Hepatic stellate cell (primary cell): ENCODE data around the gene GNAO1.
A peak's percentile ranks its signal among the peaks of the same experiment; 100 is the strongest.
"Not testable (repeated sequence)": the region's sequence is repeated elsewhere in the genome, so short reads cannot be mapped to it uniquely, and the experiment has no call there.

Experiments
- DNase-seq: peaks from one replicate; pipeline ENCODE4 v3.0.0; 2011; ENCODE audit warnings: low spot score

Gene GNAO1

DNA sequence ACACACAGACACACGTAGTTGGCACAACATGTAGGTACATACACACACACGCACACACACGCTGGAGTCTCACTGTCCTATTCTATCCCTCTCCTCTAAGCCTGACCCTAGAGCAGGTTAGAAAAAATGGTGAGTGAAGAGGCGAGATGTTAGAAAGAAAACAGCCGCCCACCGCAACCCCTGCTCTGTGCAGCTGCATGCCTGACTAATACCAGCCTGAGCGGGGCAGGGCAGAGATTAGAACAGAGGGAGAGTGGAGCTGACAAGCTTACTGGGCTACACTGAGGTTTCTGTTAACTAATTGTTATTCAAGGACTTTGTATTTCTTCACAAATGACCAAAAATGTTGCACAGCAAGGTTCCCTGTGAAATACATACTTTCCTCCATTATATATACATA lies 174.3 kb downstream of the GNAO1 start:
- no peak for DNase-seq

DNA sequence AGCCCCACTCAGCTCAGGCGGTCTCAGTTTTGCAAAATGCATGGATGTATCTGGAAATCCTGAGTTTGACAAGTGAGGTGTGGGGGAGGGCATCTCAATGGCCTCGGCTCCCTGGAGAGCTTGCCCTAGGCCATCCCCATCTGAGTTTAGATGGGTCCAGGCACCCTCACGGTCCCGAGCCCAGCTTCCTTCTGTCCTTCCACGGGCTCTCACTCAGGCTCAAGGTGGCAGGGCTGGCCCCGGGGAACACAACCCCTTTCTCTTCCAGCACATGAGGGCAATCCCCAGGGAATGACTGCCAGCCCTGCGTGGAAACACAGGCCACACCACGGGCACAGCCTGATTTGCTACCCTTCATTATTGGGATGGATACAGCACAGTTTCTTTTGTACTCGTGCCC lies 175.7 kb downstream of the GNAO1 start:
- no peak for DNase-seq

DNA sequence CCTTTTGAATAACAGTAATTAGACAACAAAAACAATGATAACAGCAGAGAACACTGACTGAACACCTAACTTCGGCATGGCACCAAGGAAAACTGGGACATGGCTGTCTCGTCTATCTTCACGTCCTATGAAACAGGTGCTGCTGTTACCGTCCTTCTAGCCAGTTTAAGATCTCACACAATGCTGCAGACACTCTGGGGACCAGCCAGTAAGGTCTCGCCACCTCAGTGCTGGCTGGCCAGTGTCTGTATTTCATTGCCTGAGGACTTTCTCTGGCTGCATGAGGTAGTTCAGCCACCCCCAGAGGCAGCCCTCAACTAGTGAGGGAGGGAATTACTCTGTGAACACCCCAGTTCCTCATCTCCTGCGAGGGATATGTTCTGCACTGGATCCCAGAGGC lies 176.5 kb downstream of the GNAO1 start:
- DNase-seq: no peak

DNA sequence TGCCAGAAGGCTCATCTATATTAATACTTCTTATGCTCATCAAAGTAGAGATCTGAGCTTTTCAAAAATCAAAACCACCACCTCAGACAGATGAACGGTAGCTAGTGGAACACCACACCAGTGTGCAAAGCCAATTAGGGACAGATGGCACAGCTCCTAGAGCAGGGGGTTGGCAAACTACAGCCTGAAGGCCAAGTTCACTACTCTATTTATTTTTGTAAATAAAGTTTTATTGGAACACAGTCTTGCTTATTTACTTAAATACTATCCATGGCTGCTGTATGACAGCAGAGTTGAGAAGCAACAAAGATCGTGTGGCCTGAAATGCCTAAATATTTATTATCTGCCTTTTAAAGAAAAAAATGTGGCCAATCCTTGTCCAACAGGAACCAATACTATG lies 177.3 kb downstream of the GNAO1 start:
- DNase-seq: no peak

DNA sequence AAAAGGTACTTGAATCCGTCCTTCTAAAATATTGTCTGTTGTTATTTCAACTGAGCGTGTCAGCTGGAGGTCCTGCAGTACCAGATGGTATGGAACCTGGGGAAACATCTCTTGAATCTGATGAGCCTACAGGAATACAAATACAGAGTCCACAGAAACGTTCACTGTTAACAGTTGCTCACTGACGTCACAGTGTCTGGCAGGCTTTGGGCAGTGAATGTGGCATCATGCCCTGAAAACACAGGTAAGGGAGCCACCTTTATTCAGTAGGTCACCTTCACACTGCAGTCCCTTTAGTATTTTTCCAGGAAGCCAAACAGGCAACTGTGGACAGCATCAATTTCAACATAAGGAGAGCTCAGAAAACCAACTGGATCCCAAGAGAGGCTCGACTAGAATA lies 177.9 kb downstream of the GNAO1 start:
- no peak for DNase-seq

DNA sequence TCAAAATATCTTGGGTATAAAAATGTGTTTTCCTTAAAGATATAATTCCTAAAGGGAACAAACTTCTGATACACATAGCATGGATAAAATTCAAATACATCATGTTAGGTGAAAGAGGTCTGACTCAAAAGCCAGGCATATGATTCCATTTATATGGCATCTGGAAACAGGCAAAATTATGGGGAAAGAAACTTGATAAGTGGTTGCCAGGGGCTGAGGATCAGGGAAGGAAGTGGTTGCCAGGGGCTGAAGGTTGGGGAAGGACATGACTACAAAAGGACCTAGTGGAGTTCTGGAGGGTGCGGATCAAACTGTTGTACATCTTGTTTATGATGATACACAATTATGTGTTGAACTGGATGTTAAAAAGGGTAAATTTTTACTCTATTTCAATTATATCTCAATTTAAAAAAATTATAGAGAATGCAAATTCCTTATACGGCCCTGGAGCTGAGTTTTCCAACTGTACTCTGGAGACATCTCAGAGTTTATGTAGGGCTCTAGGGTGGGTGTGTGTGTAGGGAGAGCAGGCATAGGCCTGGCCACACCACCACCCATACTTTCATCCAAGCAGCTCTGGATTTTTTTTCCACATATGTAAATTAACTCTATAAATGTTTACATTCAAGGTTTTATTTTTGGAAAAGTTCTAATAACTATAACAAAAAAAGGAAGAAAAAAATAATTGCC lies 179.0 kb downstream of the GNAO1 start:
- no peak for DNase-seq

DNA sequence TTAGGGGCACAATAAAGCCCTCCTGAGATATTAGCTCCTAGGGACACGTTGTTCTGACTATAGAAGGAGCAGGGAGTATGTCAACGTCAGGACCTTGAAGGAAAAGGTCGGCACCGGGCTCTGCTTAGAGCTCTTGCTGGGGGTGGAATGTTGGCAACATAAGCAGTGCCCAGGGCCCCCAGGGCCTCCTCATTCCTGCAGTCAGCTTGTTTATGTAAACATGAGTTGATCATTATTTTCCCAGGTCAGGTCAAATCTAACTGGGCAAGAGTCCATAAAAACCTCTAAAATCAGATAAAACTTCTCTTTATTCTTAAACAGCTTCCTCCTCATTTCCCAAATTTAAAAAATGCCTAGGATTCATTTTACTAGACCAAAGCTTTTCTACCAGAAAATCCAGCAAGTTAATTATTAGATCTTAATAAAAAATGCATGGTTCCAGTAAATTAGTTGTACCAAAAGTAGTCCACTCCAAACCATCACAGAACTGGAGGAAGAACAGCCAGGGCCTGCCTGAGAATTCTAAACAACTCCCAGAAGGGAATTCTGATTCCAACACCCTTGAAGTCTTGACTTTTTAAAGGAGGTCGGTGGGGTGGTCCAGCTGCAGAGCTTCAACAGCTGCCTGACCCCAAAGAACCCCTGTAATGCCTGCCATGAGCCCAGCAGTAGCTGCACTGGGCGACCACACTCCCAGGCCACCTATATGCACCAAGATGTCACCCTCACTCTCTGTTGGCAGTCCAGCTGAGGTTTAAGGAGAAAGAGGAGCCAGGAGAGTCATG lies 179.8 kb downstream of the GNAO1 start:
- DNase-seq: peak; percentile 22

DNA sequence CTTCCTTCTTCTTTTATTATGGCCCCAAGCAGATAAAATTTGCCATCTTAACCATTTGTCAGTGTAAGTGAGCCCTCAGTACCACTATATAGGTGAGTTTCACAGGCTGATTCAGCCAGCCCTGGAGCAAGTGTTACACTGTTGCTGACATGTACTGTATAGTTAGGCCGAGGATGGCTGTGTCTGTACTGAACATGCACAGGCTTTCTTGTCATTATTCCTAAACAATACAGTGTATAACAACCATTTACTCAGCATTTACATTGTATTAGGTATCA lies 180.3 kb downstream of the GNAO1 start:
- no peak for DNase-seq

DNA sequence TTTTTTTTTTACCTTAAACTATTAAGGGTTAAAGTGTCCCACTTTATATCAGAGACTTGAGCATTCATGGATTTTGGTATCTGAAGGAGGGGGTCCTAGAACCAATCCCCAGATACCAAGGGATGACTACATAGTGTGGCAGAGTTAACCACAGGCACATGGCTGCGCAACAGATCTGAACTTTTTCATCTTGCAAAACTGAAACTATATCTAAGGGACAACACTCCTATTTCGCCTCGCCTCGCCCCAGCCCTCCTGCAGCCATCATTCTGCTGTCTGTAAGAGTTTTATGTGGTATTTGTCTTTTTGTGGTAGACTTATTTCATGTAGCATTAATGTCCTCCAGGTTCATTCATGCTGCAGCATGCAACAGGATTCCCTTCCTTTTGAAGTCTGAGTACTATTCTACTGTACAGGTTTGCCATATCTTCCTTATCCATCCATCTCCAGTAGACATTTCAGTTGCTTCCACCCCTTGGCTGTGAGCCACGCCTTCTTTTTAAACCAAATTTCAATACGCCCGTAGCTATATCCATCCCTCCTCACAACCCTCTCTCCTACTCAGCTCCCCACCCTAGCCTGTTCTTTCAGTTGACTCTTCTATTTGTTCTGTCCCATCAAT lies 180.8 kb downstream of the GNAO1 start:
- no peak for DNase-seq

DNA sequence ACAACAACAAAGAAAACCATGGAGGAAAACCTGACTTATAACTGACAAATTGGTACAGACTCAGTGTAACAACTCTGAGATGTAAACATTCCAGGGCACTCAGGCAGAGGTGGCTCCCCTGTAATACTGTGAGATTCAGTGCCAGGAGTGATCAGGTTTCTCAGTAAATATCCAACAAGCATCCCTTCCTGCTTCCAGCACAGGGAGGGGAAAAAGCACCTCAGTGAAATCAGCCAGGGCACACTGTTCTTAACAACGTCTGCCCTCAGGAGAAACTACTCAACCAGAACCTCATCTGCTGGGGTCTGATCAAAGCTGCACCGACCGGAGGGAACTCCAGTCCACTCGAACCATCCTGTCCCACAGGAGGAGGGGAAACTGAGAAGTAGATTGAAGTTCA lies 181.7 kb downstream of the GNAO1 start:
- DNase-seq: no peak

DNA sequence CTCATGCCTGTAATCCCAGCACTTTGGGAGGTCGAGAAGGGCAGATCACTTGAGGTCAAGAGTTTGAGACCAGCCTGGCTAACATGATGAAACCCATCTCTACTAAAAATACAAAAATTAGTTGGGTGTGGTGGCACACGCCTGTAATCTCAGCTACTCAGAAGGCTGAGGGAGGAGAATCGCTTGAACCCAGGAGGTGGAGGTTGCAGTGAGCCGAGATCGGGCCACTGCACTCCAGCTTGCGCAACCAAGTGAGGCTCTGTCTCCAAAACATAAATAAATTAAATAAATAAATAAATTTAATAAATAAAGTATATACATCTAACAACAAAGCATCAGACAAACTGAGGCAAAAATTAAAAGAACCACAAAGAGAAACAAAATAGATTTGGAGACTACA lies 184.5 kb downstream of the GNAO1 start:
- DNase-seq: not testable (repeated sequence)

DNA sequence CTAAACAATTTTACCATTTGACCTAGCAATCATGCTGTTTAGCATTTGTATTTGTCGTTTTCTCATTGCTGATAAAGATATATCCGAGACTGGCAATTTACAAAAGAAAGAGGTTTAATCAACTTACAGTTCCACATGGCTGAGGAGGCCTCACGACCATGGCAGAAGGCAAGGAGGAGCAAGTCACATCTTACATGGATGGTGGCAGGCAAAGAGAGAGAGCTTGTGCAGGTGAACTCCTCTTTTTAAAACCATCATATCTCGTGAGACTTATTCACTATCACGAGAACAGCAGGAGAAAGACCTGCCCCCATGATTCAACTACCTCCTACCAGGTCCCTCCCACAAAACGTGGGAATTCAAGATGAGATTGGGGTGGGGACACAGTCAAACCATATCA lies 187.8 kb downstream of the GNAO1 start:
- not testable (repeated sequence) for DNase-seq

DNA sequence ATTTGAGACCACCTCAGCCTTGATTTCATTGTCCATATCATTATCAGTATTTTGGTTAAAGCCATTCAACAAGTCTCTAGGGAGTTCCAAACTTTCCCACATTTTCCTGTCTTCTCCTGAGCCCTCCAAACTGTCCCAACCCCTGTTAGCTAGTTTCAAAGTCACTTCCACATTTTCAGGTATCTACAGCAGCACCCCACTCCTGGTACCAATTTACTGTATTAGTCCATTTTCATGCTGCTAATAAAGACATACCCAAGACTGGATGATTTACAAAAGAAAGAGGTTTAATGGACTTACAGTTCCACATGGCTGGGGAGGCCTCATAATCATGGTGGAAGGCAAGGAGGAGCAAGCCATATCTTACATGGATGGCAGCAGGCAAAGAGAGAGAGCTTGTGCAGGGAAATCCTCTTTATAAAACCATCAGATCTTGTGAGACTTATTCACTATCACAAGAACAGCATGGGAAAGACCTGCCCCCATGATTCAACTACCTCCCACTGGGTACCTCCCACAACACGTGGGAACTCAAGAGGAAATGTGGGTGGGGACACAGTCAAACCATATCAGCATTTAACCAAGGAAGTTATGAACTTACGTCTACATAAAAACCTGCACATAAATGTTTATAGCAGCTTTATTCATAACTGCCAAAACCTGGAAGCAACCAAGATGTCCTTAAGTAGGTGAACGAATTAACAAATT lies 189.6 kb downstream of the GNAO1 start:
- DNase-seq: not testable (repeated sequence)

DNA sequence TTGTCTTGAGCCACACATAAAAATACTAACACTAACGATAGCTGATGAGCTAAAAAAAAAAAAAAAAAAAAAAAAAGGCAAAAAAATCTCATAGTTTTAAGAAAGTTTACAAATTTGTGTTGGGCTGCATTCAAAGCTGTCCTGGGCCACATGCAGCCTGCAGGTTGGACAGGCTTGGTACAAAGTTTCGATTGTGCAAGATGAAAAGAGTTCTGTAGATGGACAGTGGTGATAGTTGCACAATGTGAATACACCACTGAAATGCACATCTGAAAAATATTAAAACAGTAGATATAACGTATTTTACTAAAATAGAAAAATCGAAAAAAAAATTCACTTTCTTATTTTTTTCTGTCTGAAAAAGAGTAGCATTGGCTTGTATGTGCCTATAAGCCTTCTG lies 191.2 kb downstream of the GNAO1 start:
- DNase-seq: no peak

DNA sequence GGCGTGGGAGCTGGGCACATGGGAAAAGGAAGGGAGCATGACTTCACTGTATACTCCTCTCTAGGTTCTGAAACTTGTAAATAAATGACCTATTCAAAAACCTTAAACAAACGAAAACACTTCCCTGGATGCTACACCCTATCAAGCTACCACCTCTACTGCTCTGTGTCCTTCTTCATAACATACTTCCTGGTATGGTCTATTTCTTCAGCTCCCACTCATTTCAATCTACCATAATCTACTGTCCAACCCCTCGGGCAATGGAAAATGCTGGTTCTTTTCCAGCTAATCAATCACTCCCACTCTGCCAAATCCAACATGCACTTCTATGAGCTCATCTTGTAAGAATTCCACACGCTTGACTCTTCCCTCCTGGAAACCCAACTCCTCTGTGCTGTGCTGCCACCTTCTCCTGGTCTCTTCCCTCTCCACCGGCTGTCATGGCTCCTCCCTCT lies 191.6 kb downstream of the GNAO1 start:
- no peak for DNase-seq

DNA sequence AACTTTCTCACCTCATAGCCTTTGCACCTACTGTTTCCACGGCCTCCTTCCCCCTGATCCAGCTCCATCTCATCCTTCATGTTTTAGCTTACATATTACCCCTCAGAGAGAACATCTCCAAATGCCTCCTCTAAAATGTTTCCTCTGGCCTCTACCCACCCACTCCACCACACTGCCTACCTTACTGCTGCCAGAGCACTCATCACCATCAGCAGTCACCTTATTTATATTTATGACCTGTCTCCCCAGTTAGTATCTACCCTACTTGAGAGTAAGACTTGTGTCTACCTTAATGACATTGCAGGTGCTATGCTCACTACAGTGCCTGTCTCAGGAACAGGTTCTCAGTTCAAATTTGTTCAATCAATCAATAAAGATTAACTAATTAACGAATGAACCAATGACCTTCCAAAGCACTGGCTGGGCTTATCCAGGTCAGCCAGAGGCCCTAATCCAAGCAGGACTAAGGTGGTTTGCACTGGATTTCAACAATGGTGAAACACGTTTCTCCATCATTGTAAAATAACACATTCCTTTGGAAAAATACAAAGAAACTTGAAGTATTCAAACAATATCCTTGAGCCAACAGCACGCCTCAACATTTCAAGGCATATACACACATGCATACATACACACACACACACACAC lies 192.9 kb downstream of the GNAO1 start:
- DNase-seq: no peak

DNA sequence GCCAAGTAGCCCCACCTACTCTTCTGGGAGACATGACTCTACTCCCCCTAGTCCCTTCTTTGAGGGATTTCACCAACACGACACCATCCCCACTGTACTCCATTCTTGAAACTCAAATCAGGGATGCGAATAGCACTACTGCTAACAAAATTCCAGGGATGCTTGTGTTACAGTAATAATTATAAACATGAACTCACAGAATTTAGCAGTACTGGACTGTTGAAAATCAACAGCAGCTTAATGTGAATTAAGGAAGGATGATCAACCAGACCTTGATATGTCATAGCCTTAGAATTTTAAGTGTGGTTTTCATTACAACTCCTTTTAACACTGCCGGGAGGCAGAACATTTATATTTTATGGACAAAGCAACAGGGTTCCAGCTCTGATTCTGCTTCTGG lies 196.1 kb downstream of the GNAO1 start:
- no peak for DNase-seq

DNA sequence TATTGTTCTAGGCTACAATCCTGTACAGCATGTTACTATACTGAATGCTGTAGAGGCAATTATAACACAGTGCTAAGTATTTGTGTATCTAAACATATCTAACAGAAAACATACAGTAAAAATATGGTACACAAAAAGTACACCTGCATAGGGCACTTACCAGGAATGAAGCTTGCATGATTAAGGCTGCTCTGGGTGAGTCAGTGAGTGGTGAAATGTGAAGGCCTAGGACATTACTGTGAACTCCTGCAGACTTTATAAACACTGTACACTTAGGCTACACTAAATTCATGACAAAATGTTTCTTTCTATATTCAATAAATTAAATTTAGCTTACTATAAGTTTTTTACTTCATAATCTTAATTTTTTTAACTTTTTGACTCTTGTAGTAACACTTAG lies 196.9 kb downstream of the GNAO1 start:
- no peak for DNase-seq

DNA sequence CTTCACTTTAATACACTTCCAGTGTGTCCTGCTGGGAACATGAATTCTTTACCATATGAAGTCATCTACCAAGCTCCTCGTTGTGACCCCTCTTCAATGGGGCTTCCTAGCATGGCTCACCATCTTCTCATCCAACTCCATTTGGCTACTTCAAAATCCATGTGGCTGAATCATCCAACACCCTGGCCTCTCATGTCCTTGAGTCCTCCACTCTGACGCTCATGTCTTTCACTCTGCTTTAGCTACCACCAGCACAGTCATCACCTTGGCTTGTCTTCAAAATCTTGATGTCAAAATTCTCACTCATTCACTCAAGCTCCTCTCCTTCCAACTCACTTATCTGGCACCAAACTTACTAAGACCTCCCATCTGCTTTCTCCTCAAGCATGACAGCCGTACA lies 198.3 kb downstream of the GNAO1 start:
- DNase-seq: peak; percentile 81

DNA sequence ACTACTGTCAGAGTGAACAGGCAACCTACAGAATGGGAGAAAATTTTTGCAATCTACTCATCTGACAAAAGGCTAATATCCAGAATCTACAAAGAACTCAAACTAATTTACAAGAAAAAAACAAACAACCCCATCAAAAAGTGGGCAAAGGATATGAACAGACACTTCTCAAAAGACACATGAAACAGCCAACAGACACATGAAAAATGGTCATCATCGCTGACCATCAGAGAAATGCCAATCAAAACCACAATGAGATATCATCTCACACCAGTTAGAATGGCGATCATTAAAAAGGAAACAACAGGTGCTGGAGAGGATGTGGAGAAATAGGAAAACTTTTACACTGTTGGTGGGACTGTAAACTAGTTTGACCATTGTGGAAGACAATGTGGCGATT lies 205.4 kb downstream of the GNAO1 start:
- not testable (repeated sequence) for DNase-seq

DNA sequence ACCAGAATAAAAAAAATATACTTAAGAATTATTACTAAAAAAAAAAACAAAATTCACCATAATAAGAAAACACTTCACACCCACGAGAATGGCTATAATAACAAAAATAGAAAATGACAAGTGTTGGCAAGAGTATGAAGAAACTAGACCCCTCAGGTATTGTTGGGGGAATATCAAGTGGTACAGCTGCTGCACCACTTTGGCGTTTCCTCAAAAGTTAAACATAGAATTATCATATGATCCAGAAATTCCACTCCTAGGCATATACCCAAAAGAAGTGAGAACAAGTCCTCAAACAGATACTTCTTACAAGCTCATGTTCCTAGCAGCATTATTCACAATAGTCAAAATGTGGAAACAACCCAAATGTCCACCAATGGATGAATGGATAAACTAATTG lies 207.8 kb downstream of the GNAO1 start:
- no peak for DNase-seq

DNA sequence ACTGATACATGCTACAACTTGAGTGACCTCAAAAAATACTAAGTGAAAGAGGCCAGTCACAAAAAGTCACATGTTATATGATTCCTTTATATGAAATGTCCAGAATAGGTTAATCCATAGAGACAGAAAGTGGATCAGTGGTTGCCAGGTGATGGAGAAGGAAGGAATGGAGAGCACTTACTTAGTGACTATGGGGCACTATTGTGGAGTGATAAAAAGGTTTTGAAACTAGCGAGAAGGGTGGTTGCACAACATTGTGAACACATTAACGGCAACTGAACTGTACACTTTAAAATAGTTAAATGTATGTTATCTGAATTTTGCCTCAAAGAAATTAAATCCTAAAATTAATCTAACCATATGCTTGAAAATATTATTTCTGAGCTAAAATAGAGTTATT lies 208.2 kb downstream of the GNAO1 start:
- DNase-seq: no peak
